ENCODE results near the gene MEIOC.

DNA sequence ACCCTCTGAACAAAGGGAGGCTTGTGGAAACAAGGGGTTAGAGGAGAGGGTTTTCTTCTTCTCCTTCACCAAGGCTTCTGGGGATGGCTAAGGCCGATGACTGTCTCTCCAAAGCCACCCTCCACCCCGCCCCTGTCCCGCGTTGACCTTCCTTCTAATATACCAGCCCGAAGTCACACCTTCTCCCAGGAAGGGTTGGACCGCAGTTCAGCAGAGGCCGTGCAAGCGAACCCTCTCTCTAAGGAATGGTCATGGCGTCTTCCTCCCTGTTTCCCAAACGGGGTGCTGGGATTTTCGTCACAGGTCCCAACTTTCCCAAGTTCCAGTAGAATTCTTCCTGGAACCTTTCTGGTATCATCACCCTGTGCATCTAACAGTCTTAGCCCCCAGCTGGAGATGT is 49.6 kb upstream of the MEIOC start:
- TF ChIP-seq CTCF (IDR thresholded peaks at IDR 0.05) (no peak), POLR2A (IDR thresholded peaks at IDR 0.05) (no peak)
